GM12865 (cell line): ENCODE measurements around the gene POLR2F.

Experiments
- DNase-seq: peaks from one replicate; pipeline ENCODE4 v3.0.0; 2010; ENCODE audit warnings: low read depth
- H3K4me3 ChIP-seq: 2 replicates; pipeline ENCODE4 v1.5.1; 2011; ENCODE audit warnings: mild to moderate bottlenecking, low read depth, low read length, control low read depth
- CTCF ChIP-seq: IDR thresholded peaks from 2 replicates; pipeline ENCODE4 v1.5.1; 2011; ENCODE audit warnings: low read length, control low read depth, low read depth, inconsistent platforms; ENCODE audit not compliant: insufficient read depth; ENCODE audit errors: missing control alignments

The POLR2F gene

GRCh38 chr22:38017939-38018885 lies 64.7 kb downstream of the POLR2F start:
- no peak for TF ChIP-seq CTCF
- H3K4me3 ChIP-seq = no peak overlapping the region
- no peak for DNase-seq
